HepG2 (cell line): ENCODE measurements around the gene AUNIP. TPM values are rescaled to one million over a fixed set of nuclear protein-coding genes. Genes with fewer than 3 reads are reported as not detected.
A peak's percentile ranks its signal among the peaks of the same experiment; 100 is the strongest.

Experiments used
- ZBTB20 ChIP-seq: sonication (generic); formaldehyde crosslinking; IDR thresholded peaks from 2 replicates; pipeline ENCODE4 v1.8.1; 2023; ENCODE audit warnings: missing genetic modification reagents, low read depth, mild to moderate bottlenecking, borderline replicate concordance
- polyA plus RNA-seq, 8 experiments: library from polyadenylated mRNA; depleted of rRNA in 3 of 8; stranded (reverse) in 7 of 8; unstranded in 1 of 8; fragments of >200 nt; fragmentation: Illumina TruSeq in 4 of 8; extraction: Trizol in 4 of 8; gene quantifications; 2 replicates each; pipeline versions ENCODE4 v1.2.1 to v1.2.3, GENCODE V29; 2011 to 2016; ENCODE audit warnings: low read depth in 4 of 8, missing spikeins in 1 of 8, mixed read lengths in 1 of 8; ENCODE audit not compliant: insufficient read depth in 1 of 8
- total RNA-seq, 5 experiments: library from RNA; depleted of rRNA; stranded (reverse); fragments of >200 nt; fragmentation: Illumina TruSeq; extraction: Trizol; gene quantifications; 2 replicates each; pipeline ENCODE4 v1.2.3, GENCODE V29; 2016; ENCODE audit warnings: low read depth in 1 of 5
- TF ChIP-seq, protein P1 (sequence below): sonication (generic); formaldehyde crosslinking; IDR thresholded peaks from 2 replicates; pipeline ENCODE4 v1.4.0; 2020; ENCODE audit warnings: missing genetic modification reagents
- TF ChIP-seq, protein P2 (sequence below): IDR thresholded peaks from 2 replicates; pipeline ENCODE4 v1.6.1; 2016; ENCODE audit warnings: missing biosample characterization, missing genetic modification reagents, low read depth
- TF ChIP-seq, protein P3 (sequence below): conservative IDR thresholded peaks from 2 replicates; pipeline ENCODE4 v1.6.1; 2018; ENCODE audit warnings: missing genetic modification reagents
- TF ChIP-seq, protein P4 (sequence below): sonication (generic); formaldehyde crosslinking; IDR thresholded peaks from 2 replicates; pipeline ENCODE4 v1.4.0; 2020; ENCODE audit warnings: mild to moderate bottlenecking, missing genetic modification reagents

AUNIP gene
- total and polyA plus RNA-seq, 2 of the 13 experiments (the other 11 are each of a cell fraction or from before 2014, with no cell fraction given), result 3.8 to 12.3 TPM

DNA sequence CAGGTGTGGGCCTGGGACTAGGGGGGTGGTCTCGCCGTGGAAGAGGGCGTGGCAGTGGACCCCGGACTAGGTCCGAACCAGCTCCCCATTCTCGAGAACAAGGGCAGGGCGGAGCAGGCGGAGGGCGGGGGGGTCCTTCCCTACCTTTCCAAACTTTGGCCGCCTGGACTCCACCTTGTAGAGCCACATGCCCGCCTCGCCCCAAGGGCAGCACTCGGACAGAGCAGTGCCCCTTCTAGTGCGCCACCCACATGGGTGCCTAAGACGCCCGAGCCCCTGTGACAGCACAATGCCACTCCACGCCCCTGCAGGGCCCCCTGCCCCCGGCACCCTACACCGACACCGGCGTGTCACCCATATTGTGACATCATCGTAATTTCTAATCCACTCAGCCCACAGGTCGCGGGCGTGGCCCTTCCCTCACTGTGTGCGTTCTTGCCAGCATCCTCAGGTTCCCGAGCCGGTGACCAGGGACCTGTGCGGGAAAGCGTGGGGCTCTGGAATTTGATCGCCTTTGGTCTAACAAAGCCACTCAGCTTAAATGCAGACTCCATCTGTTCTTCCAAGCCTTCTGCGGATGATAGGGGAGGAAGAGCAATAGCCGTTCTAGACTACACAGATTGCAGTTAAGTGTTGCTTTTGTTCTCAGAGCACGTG is 47.5 kb upstream of the AUNIP start (continued):
- TF ChIP-seq, protein P1, sequence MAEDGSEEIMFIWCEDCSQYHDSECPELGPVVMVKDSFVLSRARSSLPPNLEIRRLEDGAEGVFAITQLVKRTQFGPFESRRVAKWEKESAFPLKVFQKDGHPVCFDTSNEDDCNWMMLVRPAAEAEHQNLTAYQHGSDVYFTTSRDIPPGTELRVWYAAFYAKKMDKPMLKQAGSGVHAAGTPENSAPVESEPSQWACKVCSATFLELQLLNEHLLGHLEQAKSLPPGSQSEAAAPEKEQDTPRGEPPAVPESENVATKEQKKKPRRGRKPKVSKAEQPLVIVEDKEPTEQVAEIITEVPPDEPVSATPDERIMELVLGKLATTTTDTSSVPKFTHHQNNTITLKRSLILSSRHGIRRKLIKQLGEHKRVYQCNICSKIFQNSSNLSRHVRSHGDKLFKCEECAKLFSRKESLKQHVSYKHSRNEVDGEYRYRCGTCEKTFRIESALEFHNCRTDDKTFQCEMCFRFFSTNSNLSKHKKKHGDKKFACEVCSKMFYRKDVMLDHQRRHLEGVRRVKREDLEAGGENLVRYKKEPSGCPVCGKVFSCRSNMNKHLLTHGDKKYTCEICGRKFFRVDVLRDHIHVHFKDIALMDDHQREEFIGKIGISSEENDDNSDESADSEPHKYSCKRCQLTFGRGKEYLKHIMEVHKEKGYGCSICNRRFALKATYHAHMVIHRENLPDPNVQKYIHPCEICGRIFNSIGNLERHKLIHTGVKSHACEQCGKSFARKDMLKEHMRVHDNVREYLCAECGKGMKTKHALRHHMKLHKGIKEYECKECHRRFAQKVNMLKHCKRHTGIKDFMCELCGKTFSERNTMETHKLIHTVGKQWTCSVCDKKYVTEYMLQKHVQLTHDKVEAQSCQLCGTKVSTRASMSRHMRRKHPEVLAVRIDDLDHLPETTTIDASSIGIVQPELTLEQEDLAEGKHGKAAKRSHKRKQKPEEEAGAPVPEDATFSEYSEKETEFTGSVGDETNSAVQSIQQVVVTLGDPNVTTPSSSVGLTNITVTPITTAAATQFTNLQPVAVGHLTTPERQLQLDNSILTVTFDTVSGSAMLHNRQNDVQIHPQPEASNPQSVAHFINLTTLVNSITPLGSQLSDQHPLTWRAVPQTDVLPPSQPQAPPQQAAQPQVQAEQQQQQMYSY (CRISPR knock-in tag), result no peak
- TF ChIP-seq, protein P2, sequence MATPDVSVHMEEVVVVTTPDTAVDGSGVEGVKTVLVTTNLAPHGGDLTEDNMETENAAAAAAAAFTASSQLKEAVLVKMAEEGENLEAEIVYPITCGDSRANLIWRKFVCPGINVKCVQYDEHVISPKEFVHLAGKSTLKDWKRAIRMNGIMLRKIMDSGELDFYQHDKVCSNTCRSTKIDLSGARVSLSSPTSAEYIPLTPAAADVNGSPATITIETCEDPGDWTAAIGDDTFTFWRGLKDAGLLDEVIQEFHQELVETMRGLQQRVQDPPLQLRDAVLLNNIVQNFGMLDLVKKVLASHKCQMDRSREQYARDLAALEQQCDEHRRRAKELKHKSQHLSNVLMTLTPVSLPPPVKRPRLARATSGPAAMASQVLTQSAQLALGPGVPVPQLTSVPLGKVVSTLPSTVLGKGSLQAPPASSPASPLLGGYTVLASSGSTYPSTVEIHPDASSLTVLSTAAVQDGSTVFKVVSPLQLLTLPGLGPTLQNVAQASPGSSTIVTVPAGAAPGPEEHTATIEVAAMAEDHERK, result no peak
- 0 out of 2 replicates have a peak, but pooled peaks have one; percentile 48 for TF ChIP-seq ZBTB20 (CRISPR knock-in tag)
- TF ChIP-seq, protein P3, sequence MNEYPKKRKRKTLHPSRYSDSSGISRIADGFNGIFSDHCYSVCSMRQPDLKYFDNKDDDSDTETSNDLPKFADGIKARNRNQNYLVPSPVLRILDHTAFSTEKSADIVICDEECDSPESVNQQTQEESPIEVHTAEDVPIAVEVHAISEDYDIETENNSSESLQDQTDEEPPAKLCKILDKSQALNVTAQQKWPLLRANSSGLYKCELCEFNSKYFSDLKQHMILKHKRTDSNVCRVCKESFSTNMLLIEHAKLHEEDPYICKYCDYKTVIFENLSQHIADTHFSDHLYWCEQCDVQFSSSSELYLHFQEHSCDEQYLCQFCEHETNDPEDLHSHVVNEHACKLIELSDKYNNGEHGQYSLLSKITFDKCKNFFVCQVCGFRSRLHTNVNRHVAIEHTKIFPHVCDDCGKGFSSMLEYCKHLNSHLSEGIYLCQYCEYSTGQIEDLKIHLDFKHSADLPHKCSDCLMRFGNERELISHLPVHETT, result no peak
- TF ChIP-seq, protein P4, sequence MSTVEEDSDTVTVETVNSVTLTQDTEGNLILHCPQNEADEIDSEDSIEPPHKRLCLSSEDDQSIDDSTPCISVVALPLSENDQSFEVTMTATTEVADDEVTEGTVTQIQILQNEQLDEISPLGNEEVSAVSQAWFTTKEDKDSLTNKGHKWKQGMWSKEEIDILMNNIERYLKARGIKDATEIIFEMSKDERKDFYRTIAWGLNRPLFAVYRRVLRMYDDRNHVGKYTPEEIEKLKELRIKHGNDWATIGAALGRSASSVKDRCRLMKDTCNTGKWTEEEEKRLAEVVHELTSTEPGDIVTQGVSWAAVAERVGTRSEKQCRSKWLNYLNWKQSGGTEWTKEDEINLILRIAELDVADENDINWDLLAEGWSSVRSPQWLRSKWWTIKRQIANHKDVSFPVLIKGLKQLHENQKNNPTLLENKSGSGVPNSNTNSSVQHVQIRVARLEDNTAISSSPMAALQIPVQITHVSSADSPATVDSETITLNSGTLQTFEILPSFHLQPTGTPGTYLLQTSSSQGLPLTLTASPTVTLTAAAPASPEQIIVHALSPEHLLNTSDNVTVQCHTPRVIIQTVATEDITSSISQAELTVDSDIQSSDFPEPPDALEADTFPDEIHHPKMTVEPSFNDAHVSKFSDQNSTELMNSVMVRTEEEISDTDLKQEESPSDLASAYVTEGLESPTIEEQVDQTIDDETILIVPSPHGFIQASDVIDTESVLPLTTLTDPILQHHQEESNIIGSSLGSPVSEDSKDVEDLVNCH (CRISPR knock-in tag), result no peak
